HL-60 (cell line): Measurements from ENCODE around the gene SMARCA2.

Source experiments
- POLR2AphosphoS5 ChIP-seq: IDR thresholded peaks from 2 replicates; pipeline ENCODE4 v1.6.1; 2012; ENCODE audit warnings: low read depth
- TF ChIP-seq, protein P1 (sequence below): IDR thresholded peaks from 2 replicates; pipeline ENCODE4 v1.6.1; 2012; ENCODE audit warnings: low read depth; ENCODE audit not compliant: insufficient replicate concordance
- TF ChIP-seq, protein P2 (sequence below): IDR thresholded peaks from one replicate; pipeline ENCODE4 v1.5.1; 2011; ENCODE audit warnings: low read length, control low read depth, inconsistent platforms; ENCODE audit not compliant: insufficient read depth

DNA sequence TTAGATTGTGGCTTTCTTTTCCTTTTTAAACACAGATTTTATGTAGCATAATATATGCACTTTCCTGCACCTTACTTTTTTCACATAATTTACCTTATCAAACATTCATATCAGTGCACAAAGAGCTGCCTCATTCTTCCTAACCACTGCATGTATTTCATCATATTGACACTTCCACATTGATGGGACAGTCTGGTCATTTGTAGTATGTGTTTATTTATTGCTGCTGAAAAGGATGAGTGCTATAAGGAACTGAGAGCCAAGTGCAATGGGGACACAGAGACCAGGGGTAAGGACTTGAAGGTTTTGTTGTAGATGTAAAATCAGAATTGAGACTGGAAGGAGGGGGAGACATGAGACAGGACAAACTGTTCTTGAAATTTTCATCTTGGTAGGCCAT, 193.8 kb downstream of the SMARCA2 start:
- TF ChIP-seq, protein P1, sequence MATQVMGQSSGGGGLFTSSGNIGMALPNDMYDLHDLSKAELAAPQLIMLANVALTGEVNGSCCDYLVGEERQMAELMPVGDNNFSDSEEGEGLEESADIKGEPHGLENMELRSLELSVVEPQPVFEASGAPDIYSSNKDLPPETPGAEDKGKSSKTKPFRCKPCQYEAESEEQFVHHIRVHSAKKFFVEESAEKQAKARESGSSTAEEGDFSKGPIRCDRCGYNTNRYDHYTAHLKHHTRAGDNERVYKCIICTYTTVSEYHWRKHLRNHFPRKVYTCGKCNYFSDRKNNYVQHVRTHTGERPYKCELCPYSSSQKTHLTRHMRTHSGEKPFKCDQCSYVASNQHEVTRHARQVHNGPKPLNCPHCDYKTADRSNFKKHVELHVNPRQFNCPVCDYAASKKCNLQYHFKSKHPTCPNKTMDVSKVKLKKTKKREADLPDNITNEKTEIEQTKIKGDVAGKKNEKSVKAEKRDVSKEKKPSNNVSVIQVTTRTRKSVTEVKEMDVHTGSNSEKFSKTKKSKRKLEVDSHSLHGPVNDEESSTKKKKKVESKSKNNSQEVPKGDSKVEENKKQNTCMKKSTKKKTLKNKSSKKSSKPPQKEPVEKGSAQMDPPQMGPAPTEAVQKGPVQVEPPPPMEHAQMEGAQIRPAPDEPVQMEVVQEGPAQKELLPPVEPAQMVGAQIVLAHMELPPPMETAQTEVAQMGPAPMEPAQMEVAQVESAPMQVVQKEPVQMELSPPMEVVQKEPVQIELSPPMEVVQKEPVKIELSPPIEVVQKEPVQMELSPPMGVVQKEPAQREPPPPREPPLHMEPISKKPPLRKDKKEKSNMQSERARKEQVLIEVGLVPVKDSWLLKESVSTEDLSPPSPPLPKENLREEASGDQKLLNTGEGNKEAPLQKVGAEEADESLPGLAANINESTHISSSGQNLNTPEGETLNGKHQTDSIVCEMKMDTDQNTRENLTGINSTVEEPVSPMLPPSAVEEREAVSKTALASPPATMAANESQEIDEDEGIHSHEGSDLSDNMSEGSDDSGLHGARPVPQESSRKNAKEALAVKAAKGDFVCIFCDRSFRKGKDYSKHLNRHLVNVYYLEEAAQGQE: no peak
- TF ChIP-seq, protein P2, sequence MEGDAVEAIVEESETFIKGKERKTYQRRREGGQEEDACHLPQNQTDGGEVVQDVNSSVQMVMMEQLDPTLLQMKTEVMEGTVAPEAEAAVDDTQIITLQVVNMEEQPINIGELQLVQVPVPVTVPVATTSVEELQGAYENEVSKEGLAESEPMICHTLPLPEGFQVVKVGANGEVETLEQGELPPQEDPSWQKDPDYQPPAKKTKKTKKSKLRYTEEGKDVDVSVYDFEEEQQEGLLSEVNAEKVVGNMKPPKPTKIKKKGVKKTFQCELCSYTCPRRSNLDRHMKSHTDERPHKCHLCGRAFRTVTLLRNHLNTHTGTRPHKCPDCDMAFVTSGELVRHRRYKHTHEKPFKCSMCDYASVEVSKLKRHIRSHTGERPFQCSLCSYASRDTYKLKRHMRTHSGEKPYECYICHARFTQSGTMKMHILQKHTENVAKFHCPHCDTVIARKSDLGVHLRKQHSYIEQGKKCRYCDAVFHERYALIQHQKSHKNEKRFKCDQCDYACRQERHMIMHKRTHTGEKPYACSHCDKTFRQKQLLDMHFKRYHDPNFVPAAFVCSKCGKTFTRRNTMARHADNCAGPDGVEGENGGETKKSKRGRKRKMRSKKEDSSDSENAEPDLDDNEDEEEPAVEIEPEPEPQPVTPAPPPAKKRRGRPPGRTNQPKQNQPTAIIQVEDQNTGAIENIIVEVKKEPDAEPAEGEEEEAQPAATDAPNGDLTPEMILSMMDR: no peak
- TF ChIP-seq POLR2AphosphoS5: no peak
